Spleen (tissue), 11 donors: Measurements from ENCODE around the gene GOLGA8A. TPM values are rescaled to one million over a fixed set of nuclear protein-coding genes. Genes with fewer than 3 reads are reported as not detected.
"Not testable (repeated sequence)": the region's sequence is repeated elsewhere in the genome, so short reads cannot be mapped to it uniquely, and the experiment has no call there.

Source experiments
- DNase-seq: peaks from one replicate; pipeline ENCODE4 v3.0.0-alpha.2; 2020
- H3K27ac ChIP-seq, 8 donors: fragments of 200-600 bp; sonication (generic) in 7 of 8; 1 replicate in 4 of 8; 2 replicates in 4 of 8; pipeline versions ENCODE4 v1.5.0 to v1.8.0; 2016 to 2021; ENCODE audit warnings: inconsistent platforms in 4 of 8, mild to moderate bottlenecking in 4 of 8, moderate library complexity in 1 of 8
- H3K27me3 ChIP-seq, 7 donors: fragments of 200-600 bp; sonication (generic) in 6 of 7; replicated peaks in 1 of 7; 1 replicate in 4 of 7; 2 replicates in 3 of 7; pipeline versions ENCODE4 v1.5.0 to v1.8.0; 2016 to 2021; ENCODE audit warnings: inconsistent platforms in 3 of 7, mild to moderate bottlenecking in 1 of 7
- H3K36me3 ChIP-seq, 6 donors: fragments of 200-600 bp; sonication (generic) in 5 of 6; 1 replicate in 4 of 6; 2 replicates in 2 of 6; pipeline versions ENCODE4 v1.5.0 to v1.8.0; 2016 to 2021; ENCODE audit warnings: inconsistent platforms in 2 of 6
- H3K4me1 ChIP-seq, 6 donors: fragments of 200-600 bp; sonication (generic) in 5 of 6; 1 replicate in 3 of 6; 2 replicates in 3 of 6; pipeline versions ENCODE4 v1.5.0 to v1.8.0; 2016 to 2021; ENCODE audit warnings: inconsistent platforms in 3 of 6
- H3K4me3 ChIP-seq, 8 donors: fragments of 200-600 bp; sonication (generic) in 7 of 8; 1 replicate in 4 of 8; 2 replicates in 4 of 8; pipeline versions ENCODE4 v1.5.0 to v1.8.0; 2016 to 2021; ENCODE audit warnings: inconsistent platforms in 4 of 8, mild to moderate bottlenecking in 4 of 8, moderate library complexity in 2 of 8
- H3K9me3 ChIP-seq, 8 donors: fragments of 200-600 bp; sonication (generic) in 7 of 8; 1 replicate in 4 of 8; 2 replicates in 4 of 8; pipeline versions ENCODE4 v1.5.0 to v1.8.0; 2016 to 2021; ENCODE audit warnings: inconsistent platforms in 4 of 8
- CTCF ChIP-seq, 11 experiments: fragments of 200-600 bp in 7 of 11; fragments of 450-650 bp in 4 of 11; sonication (generic) in 4 of 11; IDR thresholded peaks in 8 of 11; conservative IDR thresholded peaks in 3 of 11; 1 replicate in 7 of 11; 2 replicates in 4 of 11; pipeline versions ENCODE4 v1.4.0 to v1.8.0; 2016 to 2021; ENCODE audit warnings: antibody characterized with exemption in 11 of 11, inconsistent platforms in 4 of 11, mild to moderate bottlenecking in 1 of 11
- POLR2A ChIP-seq, 3 donors: fragments of 450-650 bp; IDR thresholded peaks; one replicate each; pipeline ENCODE4 v1.5.1; 2017; ENCODE audit warnings: antibody characterized with exemption in 3 of 3, mild to moderate bottlenecking in 1 of 3
- POLR2AphosphoS5 ChIP-seq, 3 donors: sonication (generic); formaldehyde crosslinking; IDR thresholded peaks; one replicate each; pipeline ENCODE4 v1.5.1; 2017; ENCODE audit warnings: antibody characterized with exemption in 3 of 3
- WGBS, 5 donors: extraction: QIAGEN DNeasy Blood & Tissue Kit in 3 of 5; methylation state at CpG; one replicate each; pipeline versions ENCODE4 v1.1.5 to v1.1.7; 2013 to 2018; 5-methylcytosine and 5-hydroxymethylcytosine counted together
- intact Hi-C: fragments of 100-400 bp; cut with DNase I; formaldehyde crosslinking; loops from one replicate; pipeline ENCODE4 v1.15.0; 2023; ENCODE audit warnings: low total_unique reads
- polyA plus RNA-seq, 3 donors: library from polyadenylated mRNA; stranded (reverse); fragments of 200-250 nt; gene quantifications; one replicate each; pipeline ENCODE4 v1.2.1, GENCODE V29; 2013
- total RNA-seq, 7 donors: library from RNA; depleted of rRNA in 3 of 7; stranded (reverse); fragments of >200 nt in 3 of 7; fragmentation: NEBNext Ultra II Directional in 4 of 7; extraction: Animal tissue kit (Norgen Biotek cat#: 25700) in 4 of 7; gene quantifications; one replicate each; pipeline versions ENCODE4 v1.1.0 to v1.2.1, GENCODE V29; 2016 to 2021
- donor health status: healthy with polysubstance abuse.
- donor health status: DM: no; HTN: no; CAD: no; lungs with moderate emphysema.
- donor health status: DM: no; HTN: no; CAD: no.
- donor health status: Bipolar disorder and iron deficiency.
- donor health status: healthy.
- donor health status: DM: no; HTN: no; CAD: no.
- donor health status: DM: yes; HTN: yes; CAD: no.

GOLGA8A gene
- total and polyA plus RNA-seq, 10 donors: 26.1 to 128 (median 85.3) TPM

GRCh38 chr15:34436126-34436955 is 1.3 kb downstream of the GOLGA8A start:
- intact Hi-C loops: no loop called here
- peaks cover 0 to 26% (median 3%) of the 10 kb centered on the region in 6 donors for H3K4me1 ChIP-seq
- peaks cover 0 to 25% (median 0%) of the 10 kb centered on the region in 6 donors for H3K36me3 ChIP-seq
- peaks cover 0 to 32% (median 0%) of the 10 kb centered on the region in 7 donors for H3K27me3 ChIP-seq
- peak; percentile 81 for DNase-seq
- no peaks in the 10 kb centered on the region for H3K9me3 ChIP-seq
- TF ChIP-seq POLR2A (IDR thresholded peaks at IDR 0.05): no peak
- no peak for TF ChIP-seq POLR2AphosphoS5 (IDR thresholded peaks at IDR 0.05)
- TF ChIP-seq CTCF (IDR thresholded peaks at IDR 0.05 in 8 of 11, conservative IDR thresholded peaks at IDR 0.05 in 3 of 11): no peak
- 3 to 8% (median 5%) methylated on average over 21 to 31 of the region's 31 CpGs for WGBS, 5 donors
- H3K4me3 ChIP-seq: peak overlapping the region; percentile 28 to 79 (median 60)
- H3K27ac ChIP-seq: peak overlapping the region in 5 of 8 donors; percentile 48 to 75 (median 56)

GRCh38 chr15:34435658-34436057 is 1.9 kb downstream of the GOLGA8A start:
- DNase-seq: peak; percentile 62
- Histone ChIP-seq H3K4me3 (peak overlapping the region in 1 of 8 donors; percentile 73), H3K4me1 (peaks cover 0 to 26% (median 3%) of the 10 kb centered on the region in 6 donors), H3K9me3 (no peaks in the 10 kb centered on the region), H3K27me3 (peaks cover 0 to 26% (median 0%) of the 10 kb centered on the region in 7 donors), H3K36me3 (peaks cover 0 to 25% (median 0%) of the 10 kb centered on the region in 6 donors), H3K27ac (no peak overlapping the region)
- TF ChIP-seq CTCF (IDR thresholded peaks at IDR 0.05 in 8 of 11, conservative IDR thresholded peaks at IDR 0.05 in 3 of 11) (no peak), POLR2AphosphoS5 (IDR thresholded peaks at IDR 0.05) (no peak), POLR2A (IDR thresholded peaks at IDR 0.05) (no peak)
- intact Hi-C loops: no loop called here
- 67 to 91% (median 81%) methylated on average over 4 to 11 of the region's 11 CpGs for WGBS, 5 donors

- peaks cover 0 to 26% (median 0%) of the 10 kb centered on the region in 7 donors for H3K27me3 ChIP-seq
- TF ChIP-seq POLR2AphosphoS5 (IDR thresholded peaks at IDR 0.05): no peak
- no peak for TF ChIP-seq CTCF (IDR thresholded peaks at IDR 0.05 in 8 of 11, conservative IDR thresholded peaks at IDR 0.05 in 3 of 11)
- no peak for TF ChIP-seq POLR2A (IDR thresholded peaks at IDR 0.05)
- WGBS, 5 donors: 86 to 95% (median 91%) methylated on average over 14 to 20 of the region's 20 CpGs
- DNase-seq: peak; percentile 75
- no peak overlapping the region for H3K4me3 ChIP-seq
- intact Hi-C loops: no loop called here
- H3K4me1 ChIP-seq: peaks cover 0 to 26% (median 3%) of the 10 kb centered on the region in 6 donors
- no peaks in the 10 kb centered on the region for H3K9me3 ChIP-seq
- H3K36me3 ChIP-seq: peaks cover 0 to 25% (median 0%) of the 10 kb centered on the region in 6 donors
- no peak overlapping the region for H3K27ac ChIP-seq
Observed at GRCh38 chr15:34434627-34435305, 2.8 kb downstream of the GOLGA8A start.

DNA sequence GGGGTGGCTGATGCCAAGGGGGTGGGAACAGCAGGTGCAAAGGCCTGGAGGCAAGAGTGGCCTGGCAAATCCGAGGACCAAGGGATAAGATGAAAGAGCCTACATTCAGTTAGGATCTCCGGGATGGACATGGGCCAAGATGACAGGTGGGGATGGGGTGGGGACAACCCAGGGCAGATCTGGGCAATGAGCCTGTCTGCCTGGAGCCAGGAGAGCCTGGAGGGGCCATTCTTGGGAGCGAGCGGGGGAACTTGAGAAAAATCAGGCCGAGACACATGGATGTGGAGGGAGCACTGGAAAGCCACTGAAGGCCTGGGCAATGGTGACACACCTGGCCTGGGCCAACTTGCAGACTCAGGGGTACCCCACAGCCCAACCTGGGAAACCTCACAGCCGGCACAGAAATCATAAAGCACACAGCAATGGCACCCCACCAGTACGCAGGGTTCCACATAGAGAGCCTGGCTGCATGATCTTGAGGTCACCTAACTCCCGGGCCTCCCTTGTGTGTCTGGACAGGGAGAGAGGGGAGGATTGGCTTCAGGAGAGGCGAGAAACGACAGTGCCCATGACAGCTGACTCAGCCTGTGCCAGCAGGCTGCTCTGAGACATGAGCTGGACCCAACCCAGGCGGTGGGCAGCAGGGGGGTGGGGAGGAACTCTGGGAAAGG is 3.5 kb downstream of the GOLGA8A start:
- H3K27ac ChIP-seq, H3K9me3 ChIP-seq, intact Hi-C loops, H3K4me3 ChIP-seq: not testable (repeated sequence)
- DNase-seq: peak; percentile 50
- peaks cover 0 to 25% (median 0%) of the 10 kb centered on the region in 6 donors for H3K36me3 ChIP-seq
- H3K27me3 ChIP-seq: peaks cover 0 to 26% (median 0%) of the 10 kb centered on the region in 7 donors
- H3K4me1 ChIP-seq: peaks cover 0 to 26% (median 3%) of the 10 kb centered on the region in 6 donors
- WGBS, 5 donors: 70 to 93% (median 80%) methylated on average over 7 to 11 of the region's 11 CpGs

GRCh38 chr15:34430642-34431041 is 7.0 kb downstream of the GOLGA8A start:
- H3K4me1 ChIP-seq, intact Hi-C loops, H3K9me3 ChIP-seq, H3K27ac ChIP-seq, H3K4me3 ChIP-seq, H3K27me3 ChIP-seq: not testable (repeated sequence)
- peak; percentile 51 for DNase-seq
- WGBS, 5 donors: 74 to 95% (median 80%) methylated on average over 4 to 8 of the region's 8 CpGs
- peaks cover 0 to 25% (median 0%) of the 10 kb centered on the region in 6 donors for H3K36me3 ChIP-seq

DNA sequence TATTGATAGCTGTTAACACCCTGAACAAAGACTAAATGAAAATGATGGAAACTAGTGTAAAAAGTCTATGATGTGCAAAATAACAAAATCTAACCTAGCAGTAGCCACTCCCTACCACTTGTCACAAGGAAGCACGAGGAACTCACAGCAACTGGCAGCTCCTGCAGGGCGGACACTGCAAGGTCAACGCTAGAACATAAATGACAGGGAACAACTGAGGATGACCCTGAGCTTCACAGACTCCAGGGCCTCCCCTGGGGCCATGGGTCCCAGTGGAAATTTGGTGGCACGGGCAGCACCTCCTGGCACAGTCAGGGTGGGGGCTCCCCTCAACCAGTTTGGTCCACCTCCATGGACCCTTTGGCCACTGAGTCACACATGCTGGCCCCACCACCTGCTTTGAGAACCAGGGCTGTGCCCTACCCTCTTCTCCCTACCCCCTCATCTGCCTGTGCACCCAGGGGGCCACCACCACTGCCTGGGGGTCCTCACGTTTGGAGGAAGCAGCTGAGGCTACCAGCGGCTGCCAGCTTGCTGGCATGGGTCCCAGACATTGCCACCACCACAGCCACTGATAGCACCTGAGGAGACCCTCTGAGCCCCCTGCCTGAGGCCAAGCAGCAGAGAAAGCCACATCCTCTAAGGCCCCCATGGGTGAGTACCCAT is 14.1 kb downstream of the GOLGA8A start:
- H3K27ac ChIP-seq, H3K4me3 ChIP-seq, H3K36me3 ChIP-seq, H3K9me3 ChIP-seq, intact Hi-C loops, H3K27me3 ChIP-seq, H3K4me1 ChIP-seq: not testable (repeated sequence)
- DNase-seq: peak; percentile 51
- 59 to 85% (median 72%) methylated on average over 3 to 6 of the region's 6 CpGs for WGBS, 5 donors
